Natural killer cell (primary cell): ENCODE data around the gene NIBAN1. TPM values are rescaled to one million over a fixed set of nuclear protein-coding genes. Genes with fewer than 3 reads are reported as not detected.
A peak's percentile ranks its signal among the peaks of the same experiment; 100 is the strongest.

Experiments
- ATAC-seq, 3 donors: fragments of 150-1000 bp in 2 of 3; fragments of 200-7000 bp in 1 of 3; cut with Tn5 transposase; 1 replicate in 1 of 3; 2 replicates in 2 of 3; pipeline ENCODE4 v1.10.0; 2021; ENCODE audit warnings: mild to moderate bottlenecking in 2 of 3, moderate library complexity in 2 of 3
- DNase-seq, 2 donors: peaks; one replicate each; pipeline versions ENCODE4 v3.0.0 to v3.0.0-alpha.2; 2013 to 2021; ENCODE audit warnings: mixed read lengths in 1 of 2
- H3K27ac ChIP-seq: one replicate; pipeline ENCODE4 v1.5.1; 2013; ENCODE audit warnings: mild to moderate bottlenecking, low read length
- H3K27me3 ChIP-seq: one replicate; pipeline ENCODE4 v1.6.1; 2013; ENCODE audit warnings: low read length; ENCODE audit not compliant: control insufficient read depth, insufficient read depth
- H3K36me3 ChIP-seq: one replicate; pipeline ENCODE4 v1.6.1; 2013; ENCODE audit warnings: low read length; ENCODE audit not compliant: control insufficient read depth, insufficient read depth
- H3K4me1 ChIP-seq: one replicate; pipeline ENCODE4 v1.6.1; 2013; ENCODE audit warnings: low read length; ENCODE audit not compliant: control insufficient read depth, insufficient read depth
- H3K4me3 ChIP-seq: one replicate; pipeline ENCODE4 v1.5.1; 2013; ENCODE audit warnings: low read length
- H3K9me3 ChIP-seq: one replicate; pipeline ENCODE4 v1.6.1; 2013; ENCODE audit warnings: low read length; ENCODE audit not compliant: control insufficient read depth, insufficient read depth
- H3K27ac Mint-ChIP-seq, 2 donors: one replicate each; pipeline ENCODE4 v1.8.0; 2022; ENCODE audit warnings: mild to moderate bottlenecking in 2 of 2, mixed read lengths in 2 of 2, moderate library complexity in 1 of 2
- H3K27me3 Mint-ChIP-seq, 2 donors: one replicate each; pipeline ENCODE4 v1.8.0; 2022; ENCODE audit warnings: low read depth in 2 of 2, mixed read lengths in 2 of 2
- H3K36me3 Mint-ChIP-seq: one replicate; pipeline ENCODE4 v1.8.0; 2022; ENCODE audit warnings: mixed read lengths
- H3K4me1 Mint-ChIP-seq, 2 donors: one replicate each; pipeline ENCODE4 v1.8.0; 2022; ENCODE audit warnings: mixed read lengths in 2 of 2
- H3K4me3 Mint-ChIP-seq: one replicate; pipeline ENCODE4 v1.8.0; 2022; ENCODE audit warnings: mild to moderate bottlenecking, moderate library complexity, mixed read lengths
- H3K9me3 Mint-ChIP-seq, 2 donors: one replicate each; pipeline ENCODE4 v1.8.0; 2022; ENCODE audit warnings: mixed read lengths in 2 of 2
- WGBS: methylation state at CpG from one replicate; pipeline ENCODE4 v1.1.7; 2013; ENCODE audit warnings: missing lambda C conversion rate; ENCODE audit not compliant: insufficient coverage; 5-methylcytosine and 5-hydroxymethylcytosine counted together
- intact Hi-C: fragments of 100-400 bp; cut with micrococcal nuclease; formaldehyde crosslinking; loops from one replicate; pipeline ENCODE4 v1.14.2; 2022
- total RNA-seq, 4 donors: library from RNA; stranded (reverse); fragments of 120-200 nt in 1 of 4; gene quantifications; one replicate each; pipeline versions ENCODE4 v1.2.3 to v1.2.4, GENCODE V29; 2013 to 2022
- TF ChIP-seq, protein P1 (sequence below): fragments of 200-600 bp; IDR thresholded peaks from one replicate; pipeline ENCODE4 v1.8.0; 2022; ENCODE audit warnings: antibody characterized with exemption

NIBAN1 gene
- total RNA-seq, 3 donors from 2014 or later (not counting 1 experiment from before 2014, with no cell fraction given) = 30.9 to 54.1 (median 31.0) TPM

DNA sequence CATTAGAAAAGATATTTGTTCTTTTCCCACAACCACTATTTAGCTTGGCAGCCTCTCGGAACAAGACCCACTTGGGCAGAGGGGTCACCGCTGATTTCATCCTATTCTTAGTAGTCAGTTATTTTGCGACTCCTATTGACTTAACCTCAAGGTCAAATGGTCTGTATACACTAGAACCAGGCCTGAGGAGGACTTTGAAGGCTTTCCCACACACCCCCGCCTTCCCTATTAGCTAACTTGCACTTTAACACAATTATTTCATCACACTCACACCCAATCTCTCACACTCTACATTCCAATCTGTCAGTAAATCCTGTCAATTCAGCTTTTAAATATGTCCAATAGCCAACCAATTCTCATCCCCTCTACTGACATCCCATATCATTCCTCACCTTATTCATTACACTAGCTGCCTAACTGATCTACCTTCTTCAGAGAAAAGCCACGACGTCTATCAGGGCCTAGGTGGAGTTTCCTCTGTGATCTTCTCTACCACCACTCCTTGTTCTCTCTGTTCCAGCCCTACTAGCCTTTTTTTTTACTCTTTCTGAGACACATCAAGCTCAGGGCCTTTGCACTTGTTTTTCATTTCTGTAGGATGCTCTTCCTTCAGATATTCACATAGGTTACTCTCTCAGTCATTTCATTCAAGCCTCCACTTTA lies 1.0 kb upstream of the NIBAN1 start:
- DNase-seq (peak in 1 of 2 donors; percentile 48), ATAC-seq (no peak)
- TF ChIP-seq, protein P1, sequence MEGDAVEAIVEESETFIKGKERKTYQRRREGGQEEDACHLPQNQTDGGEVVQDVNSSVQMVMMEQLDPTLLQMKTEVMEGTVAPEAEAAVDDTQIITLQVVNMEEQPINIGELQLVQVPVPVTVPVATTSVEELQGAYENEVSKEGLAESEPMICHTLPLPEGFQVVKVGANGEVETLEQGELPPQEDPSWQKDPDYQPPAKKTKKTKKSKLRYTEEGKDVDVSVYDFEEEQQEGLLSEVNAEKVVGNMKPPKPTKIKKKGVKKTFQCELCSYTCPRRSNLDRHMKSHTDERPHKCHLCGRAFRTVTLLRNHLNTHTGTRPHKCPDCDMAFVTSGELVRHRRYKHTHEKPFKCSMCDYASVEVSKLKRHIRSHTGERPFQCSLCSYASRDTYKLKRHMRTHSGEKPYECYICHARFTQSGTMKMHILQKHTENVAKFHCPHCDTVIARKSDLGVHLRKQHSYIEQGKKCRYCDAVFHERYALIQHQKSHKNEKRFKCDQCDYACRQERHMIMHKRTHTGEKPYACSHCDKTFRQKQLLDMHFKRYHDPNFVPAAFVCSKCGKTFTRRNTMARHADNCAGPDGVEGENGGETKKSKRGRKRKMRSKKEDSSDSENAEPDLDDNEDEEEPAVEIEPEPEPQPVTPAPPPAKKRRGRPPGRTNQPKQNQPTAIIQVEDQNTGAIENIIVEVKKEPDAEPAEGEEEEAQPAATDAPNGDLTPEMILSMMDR = no peak
- no peaks in the 10 kb centered on the region for H3K9me3 Mint-ChIP-seq
- H3K27me3 Mint-ChIP-seq = no peaks in the 10 kb centered on the region
- H3K27ac Mint-ChIP-seq = peak overlapping the region; percentile 37 to 63
- Histone ChIP-seq H3K27ac (peak overlapping the region; percentile 19), H3K9me3 (no peaks in the 10 kb centered on the region), H3K4me3 (no peak overlapping the region), H3K27me3 (no peaks in the 10 kb centered on the region), H3K4me1 (peaks cover 25% of the 10 kb centered on the region), H3K36me3 (no peaks in the 10 kb centered on the region)
- intact Hi-C loops = no loop called here
- H3K36me3 Mint-ChIP-seq = no peaks in the 10 kb centered on the region
- peaks cover 40 to 43% of the 10 kb centered on the region in 2 donors for H3K4me1 Mint-ChIP-seq
- 69% methylated on average over 6 of the region's 6 CpGs for WGBS
- peak overlapping the region; percentile 78 for H3K4me3 Mint-ChIP-seq

DNA sequence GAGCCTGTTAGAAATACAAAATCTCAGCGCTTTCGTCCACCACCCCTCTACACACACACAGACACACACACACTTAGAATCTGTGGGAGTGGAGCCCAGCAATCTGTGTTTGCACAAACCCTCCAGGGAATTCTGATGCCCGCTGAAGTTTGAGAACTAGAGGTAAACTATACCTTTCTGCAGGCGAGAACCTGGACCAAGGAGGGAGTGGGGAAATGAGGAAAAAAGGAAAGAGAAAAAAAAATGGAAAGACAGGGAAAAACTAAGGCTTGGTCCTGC lies 468 bp upstream of the NIBAN1 start:
- H3K4me1 ChIP-seq = peaks cover 25% of the 10 kb centered on the region
- no peaks in the 10 kb centered on the region for H3K9me3 ChIP-seq
- intact Hi-C loops = loop anchor here (5.0 kb wide), 3 partner anchors 183 to 343 kb away; partner anchors contain the start of genes IVNS1ABP, SWT1 and TRMT1L
- no peaks in the 10 kb centered on the region for H3K27me3 ChIP-seq
- Mint-ChIP-seq H3K4me3 (peak overlapping the region; percentile 84), H3K27ac (peak overlapping the region; percentile 37 to 63), H3K9me3 (no peaks in the 10 kb centered on the region), H3K27me3 (no peaks in the 10 kb centered on the region), H3K36me3 (no peaks in the 10 kb centered on the region), H3K4me1 (peaks cover 43 to 45% of the 10 kb centered on the region in 2 donors)
- H3K4me3 ChIP-seq = peak overlapping the region; percentile 55
- no peaks in the 10 kb centered on the region for H3K36me3 ChIP-seq
- 86% methylated on average over 4 of the region's 4 CpGs for WGBS
- TF ChIP-seq, protein P1 = no peak
- no peak for ATAC-seq
- DNase-seq = no peak
- peak overlapping the region; percentile 76 for H3K27ac ChIP-seq

DNA sequence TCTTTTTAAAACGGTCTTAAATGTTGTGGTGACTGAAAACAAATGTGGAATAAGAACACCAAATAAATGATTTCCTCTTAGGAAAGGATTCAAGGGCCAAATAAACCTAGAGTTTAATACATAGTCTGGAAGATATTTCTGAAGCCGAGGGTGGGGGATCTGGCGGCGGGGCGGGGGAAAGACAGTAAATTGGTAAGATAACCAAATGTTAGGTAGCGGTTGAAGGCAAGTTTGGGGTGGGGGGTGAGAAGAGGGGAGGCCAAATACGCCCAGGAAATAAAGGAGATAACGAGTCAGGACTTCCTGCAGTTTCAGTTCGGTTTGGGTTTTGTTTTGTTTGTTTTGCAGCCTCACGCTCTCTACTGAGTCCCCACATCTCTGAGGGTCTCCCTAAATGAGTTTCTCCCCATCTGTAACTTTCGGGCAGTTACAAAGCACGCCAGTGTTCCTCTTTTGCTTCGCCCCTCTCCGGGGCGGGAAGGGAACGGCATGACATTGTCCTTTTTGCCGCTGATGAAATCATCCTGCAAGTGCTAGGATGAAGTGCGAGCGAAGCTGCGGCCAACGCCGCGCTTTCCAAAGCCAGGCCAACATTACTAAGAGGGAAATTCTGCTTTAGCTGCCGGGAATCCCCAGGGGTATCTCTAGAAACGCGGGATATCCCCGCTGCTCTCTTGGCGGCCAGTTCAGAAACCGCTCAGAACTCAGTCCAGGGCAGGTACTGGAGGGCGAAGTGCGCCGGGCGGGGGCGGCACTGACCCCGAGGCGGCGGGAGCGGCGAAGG lies 844 bp downstream of the NIBAN1 start:
- Mint-ChIP-seq H3K27ac (peak overlapping the region; percentile 37 to 63), H3K9me3 (no peaks in the 10 kb centered on the region), H3K4me1 (peaks cover 43 to 55% of the 10 kb centered on the region in 2 donors), H3K36me3 (no peaks in the 10 kb centered on the region), H3K4me3 (peak overlapping the region; percentile 93), H3K27me3 (no peaks in the 10 kb centered on the region)
- WGBS = 1% methylated on average over 39 of the region's 39 CpGs
- Histone ChIP-seq H3K27me3 (no peaks in the 10 kb centered on the region), H3K9me3 (no peaks in the 10 kb centered on the region), H3K27ac (peak overlapping the region; percentile 80), H3K4me1 (peaks cover 25% of the 10 kb centered on the region), H3K36me3 (no peaks in the 10 kb centered on the region), H3K4me3 (peak overlapping the region; percentile 64)
- TF ChIP-seq, protein P1 = no peak
- intact Hi-C loops = loop anchor here (1.0 to 5.0 kb wide), 4 partner anchors 106 to 344 kb away; partner anchors contain the start of genes IVNS1ABP, SWT1 and TRMT1L
- ATAC-seq (peak; percentile 70 to 77 (median 74)), DNase-seq (peak in 1 of 2 donors; percentile 87)
